Stomach (tissue), 4 donors: ENCODE measurements around the gene FOSB.

Source experiments
- POLR2AphosphoS5 ChIP-seq, 3 donors: sonication (generic); formaldehyde crosslinking; IDR thresholded peaks; one replicate each; pipeline ENCODE4 v1.6.1; 2016; ENCODE audit warnings: antibody characterized with exemption in 3 of 3
- TF ChIP-seq, protein P1 (sequence below), 7 experiments: fragments of 450-650 bp in 4 of 7; fragments of 200-600 bp in 3 of 7; sonication (generic) in 3 of 7; IDR thresholded peaks; one replicate each; pipeline ENCODE4 v1.5.1; 2016 to 2019; ENCODE audit warnings: antibody characterized with exemption in 7 of 7, control low read depth in 2 of 7, mild to moderate bottlenecking in 1 of 7

- TF ChIP-seq, protein P1, sequence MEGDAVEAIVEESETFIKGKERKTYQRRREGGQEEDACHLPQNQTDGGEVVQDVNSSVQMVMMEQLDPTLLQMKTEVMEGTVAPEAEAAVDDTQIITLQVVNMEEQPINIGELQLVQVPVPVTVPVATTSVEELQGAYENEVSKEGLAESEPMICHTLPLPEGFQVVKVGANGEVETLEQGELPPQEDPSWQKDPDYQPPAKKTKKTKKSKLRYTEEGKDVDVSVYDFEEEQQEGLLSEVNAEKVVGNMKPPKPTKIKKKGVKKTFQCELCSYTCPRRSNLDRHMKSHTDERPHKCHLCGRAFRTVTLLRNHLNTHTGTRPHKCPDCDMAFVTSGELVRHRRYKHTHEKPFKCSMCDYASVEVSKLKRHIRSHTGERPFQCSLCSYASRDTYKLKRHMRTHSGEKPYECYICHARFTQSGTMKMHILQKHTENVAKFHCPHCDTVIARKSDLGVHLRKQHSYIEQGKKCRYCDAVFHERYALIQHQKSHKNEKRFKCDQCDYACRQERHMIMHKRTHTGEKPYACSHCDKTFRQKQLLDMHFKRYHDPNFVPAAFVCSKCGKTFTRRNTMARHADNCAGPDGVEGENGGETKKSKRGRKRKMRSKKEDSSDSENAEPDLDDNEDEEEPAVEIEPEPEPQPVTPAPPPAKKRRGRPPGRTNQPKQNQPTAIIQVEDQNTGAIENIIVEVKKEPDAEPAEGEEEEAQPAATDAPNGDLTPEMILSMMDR (IDR thresholded peaks at IDR 0.05), result no peak
- TF ChIP-seq POLR2AphosphoS5 (IDR thresholded peaks at IDR 0.05), result no peak
Measured at GRCh38 chr19:45524575-45525129, 56.9 kb downstream of the FOSB start.
